Thyroid gland (tissue), 4 donors: ENCODE data around the gene SCAPER. TPM values are rescaled to one million over a fixed set of nuclear protein-coding genes. Genes with fewer than 3 reads are reported as not detected.

ENCODE experiments used
- DNase-seq, 2 donors: peaks; one replicate each; pipeline ENCODE4 v3.0.0-alpha.2; 2019
- H3K27ac ChIP-seq, 3 donors: fragments of 200-600 bp; sonication (generic); 1 replicate in 2 of 3; 2 replicates in 1 of 3; pipeline ENCODE4 v1.5.1; 2016 to 2019; ENCODE audit warnings: mild to moderate bottlenecking in 1 of 3, moderate library complexity in 1 of 3
- H3K27me3 ChIP-seq: fragments of 200-600 bp; sonication (generic); one replicate; pipeline ENCODE4 v1.5.1; 2019
- H3K36me3 ChIP-seq, 2 donors: fragments of 200-600 bp; sonication (generic); one replicate each; pipeline ENCODE4 v1.5.1; 2016 to 2019
- H3K4me1 ChIP-seq, 2 donors: fragments of 200-600 bp; sonication (generic); one replicate each; pipeline ENCODE4 v1.5.1; 2017 to 2019
- H3K4me3 ChIP-seq, 3 donors: fragments of 200-600 bp; sonication (generic); replicated peaks in 1 of 3; 1 replicate in 2 of 3; 2 replicates in 1 of 3; pipeline ENCODE4 v1.5.1; 2016; ENCODE audit warnings: mild to moderate bottlenecking in 1 of 3
- H3K9me3 ChIP-seq: fragments of 200-600 bp; sonication (generic); one replicate; pipeline ENCODE4 v1.5.1; 2017
- CTCF ChIP-seq, 6 experiments: fragments of 200-600 bp in 3 of 6; fragments of 450-650 bp in 3 of 6; sonication (generic) in 3 of 6; IDR thresholded peaks; one replicate each; pipeline ENCODE4 v1.5.1; 2016 to 2019; ENCODE audit warnings: antibody characterized with exemption in 6 of 6, mild to moderate bottlenecking in 2 of 6, inconsistent platforms in 1 of 6, moderate library complexity in 1 of 6
- POLR2A ChIP-seq, 2 donors: fragments of 450-650 bp; IDR thresholded peaks; one replicate each; pipeline ENCODE4 v1.6.1; 2017; ENCODE audit warnings: antibody characterized with exemption in 2 of 2, mild to moderate bottlenecking in 2 of 2, moderate library complexity in 1 of 2
- WGBS, 2 donors: methylation state at CpG; one replicate each; pipeline ENCODE4 v1.1.5; 2017; 5-methylcytosine and 5-hydroxymethylcytosine counted together
- intact Hi-C: fragments of 100-400 bp; cut with DNase I; formaldehyde crosslinking; loops from one replicate; pipeline ENCODE4 v1.15.1; 2023
- total RNA-seq, 4 donors: library from RNA; depleted of rRNA; stranded (reverse); fragments of >200 nt; gene quantifications; one replicate each; pipeline ENCODE4 v1.2.3, GENCODE V29; 2016

SCAPER gene
- total RNA-seq, 4 donors from 2014 or later = 45.2 to 90.8 (median 63.6) TPM

GRCh38 chr15:76467136-76467535 lies 438.0 kb downstream of the SCAPER start:
- 74 to 88% methylated on average over 1 of the region's 1 CpG for WGBS, 2 donors
- no peak for TF ChIP-seq CTCF (IDR thresholded peaks at IDR 0.05)
- TF ChIP-seq POLR2A (IDR thresholded peaks at IDR 0.05) = no peak
- no peaks in the 10 kb centered on the region for H3K27me3 ChIP-seq

GRCh38 chr15:76465728-76466127 lies 439.4 kb downstream of the SCAPER start:
- Histone ChIP-seq H3K27me3 (no peaks in the 10 kb centered on the region), H3K9me3 (no peaks in the 10 kb centered on the region), H3K27ac (no peak overlapping the region), H3K4me1 (no peaks in the 10 kb centered on the region), H3K4me3 (no peak overlapping the region), H3K36me3 (no peaks in the 10 kb centered on the region)
- WGBS, 2 donors = 98 to 100% methylated on average over 1 of the region's 1 CpG
- TF ChIP-seq CTCF (IDR thresholded peaks at IDR 0.05) (no peak), POLR2A (IDR thresholded peaks at IDR 0.05) (no peak)
- intact Hi-C loops = no loop called here
- no peak for DNase-seq

More at GRCh38 chr15:76467136-76467535, 438.0 kb downstream of the SCAPER start:
- no peaks in the 10 kb centered on the region for H3K9me3 ChIP-seq
- H3K4me3 ChIP-seq = no peak overlapping the region
- intact Hi-C loops = no loop called here
- no peak for DNase-seq
- no peak overlapping the region for H3K27ac ChIP-seq
- no peaks in the 10 kb centered on the region for H3K36me3 ChIP-seq
- no peaks in the 10 kb centered on the region for H3K4me1 ChIP-seq

- no peaks in the 10 kb centered on the region for H3K27me3 ChIP-seq
- H3K4me3 ChIP-seq = no peak overlapping the region
- no peak for DNase-seq
- H3K36me3 ChIP-seq = no peaks in the 10 kb centered on the region
- H3K4me1 ChIP-seq = no peaks in the 10 kb centered on the region
- 94 to 96% methylated on average over 2 of the region's 2 CpGs for WGBS, 2 donors
- intact Hi-C loops = no loop called here
- no peak overlapping the region for H3K27ac ChIP-seq
- H3K9me3 ChIP-seq = no peaks in the 10 kb centered on the region
- TF ChIP-seq POLR2A (IDR thresholded peaks at IDR 0.05) (no peak), CTCF (IDR thresholded peaks at IDR 0.05) (no peak)
Measured at GRCh38 chr15:76464247-76464646, 440.9 kb downstream of the SCAPER start.

- intact Hi-C loops = no loop called here
- Histone ChIP-seq H3K9me3 (no peaks in the 10 kb centered on the region), H3K36me3 (no peaks in the 10 kb centered on the region), H3K4me3 (no peak overlapping the region), H3K27ac (no peak overlapping the region), H3K27me3 (no peaks in the 10 kb centered on the region), H3K4me1 (no peaks in the 10 kb centered on the region)
- WGBS, 2 donors = 95 to 97% methylated on average over 1 of the region's 1 CpG
- no peak for DNase-seq
- TF ChIP-seq POLR2A (IDR thresholded peaks at IDR 0.05) (no peak), CTCF (IDR thresholded peaks at IDR 0.05) (no peak)
Measured at GRCh38 chr15:76460871-76461270, 444.3 kb downstream of the SCAPER start.

- no peak for TF ChIP-seq POLR2A (IDR thresholded peaks at IDR 0.05)
- TF ChIP-seq CTCF (IDR thresholded peaks at IDR 0.05) = no peak
- Histone ChIP-seq H3K9me3 (no peaks in the 10 kb centered on the region), H3K27ac (no peak overlapping the region), H3K4me1 (no peaks in the 10 kb centered on the region), H3K27me3 (no peaks in the 10 kb centered on the region), H3K4me3 (no peak overlapping the region), H3K36me3 (no peaks in the 10 kb centered on the region)
- no peak for DNase-seq
- WGBS, 2 donors = 97 to 100% methylated on average over 3 of the region's 3 CpGs
- intact Hi-C loops = no loop called here
Measured at GRCh38 chr15:76460347-76460746, 444.8 kb downstream of the SCAPER start.
